ENCODE results near the gene CEP250.

DNA sequence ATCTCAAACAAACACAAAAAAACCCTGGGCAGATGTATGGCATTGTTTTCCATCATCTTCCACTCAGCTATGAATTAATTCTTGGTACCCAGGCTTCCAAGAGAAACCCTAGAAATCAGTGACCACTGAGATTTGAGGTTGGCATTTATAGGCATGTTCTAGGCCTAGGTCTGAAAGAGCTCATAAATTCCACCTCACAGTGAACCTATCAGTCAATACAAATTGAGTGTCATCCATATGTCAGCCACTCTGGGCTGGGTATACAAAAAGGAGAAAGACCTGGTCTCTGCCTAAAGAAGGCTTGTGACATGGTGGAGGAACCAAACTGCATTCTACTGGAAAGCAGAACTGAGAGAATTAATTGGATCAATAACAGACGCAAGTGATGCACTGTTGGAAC is 43.9 kb downstream of the CEP250 start:
- TF ChIP-seq GATA2 (IDR thresholded peaks at IDR 0.05; ENCODE audit: low read depth, low read length) (no peak), GATA3 (IDR thresholded peaks at IDR 0.05; ENCODE audit: low read depth, low read length) (no peak)
